WTC11 (cell line): ENCODE measurements around the gene CYB5D1. TPM values are rescaled to one million over a fixed set of nuclear protein-coding genes. Genes with fewer than 3 reads are reported as not detected.

Experiments used
- ATAC-seq: fragments of 200-7000 bp; cut with Tn5 transposase; 2 replicates; pipeline ENCODE4 v1.10.0; 2021; ENCODE audit warnings: mild to moderate bottlenecking, moderate library complexity
- CTCF ChIA-PET: fragments of 300-600 bp; sonication (Branson Sonifier 250); formaldehyde crosslinking; loops from one replicate; lab custom pipeline; 2021; ENCODE audit warnings: antibody characterized with exemption; lab: Charles Lee
- POLR2A ChIA-PET: fragments of 350-600 bp; sonication (Branson Sonifier 250); formaldehyde crosslinking; loops from one replicate; lab custom pipeline; 2021; ENCODE audit warnings: antibody characterized with exemption; lab: Charles Lee
- DNase-seq: peaks from one replicate; pipeline ENCODE4 v3.0.0; 2021; ENCODE audit warnings: low spot score
- H3K27ac Mint-ChIP-seq: 2 replicates; pipeline ENCODE4 v1.8.0; 2021; ENCODE audit warnings: mixed read lengths
- H3K27me3 Mint-ChIP-seq: 2 replicates; pipeline ENCODE4 v1.8.0; 2021; ENCODE audit warnings: low read depth, mild to moderate bottlenecking, moderate library complexity, mixed read lengths
- H3K36me3 Mint-ChIP-seq: 2 replicates; pipeline ENCODE4 v1.8.0; 2021; ENCODE audit warnings: mixed read lengths
- H3K4me1 Mint-ChIP-seq: 2 replicates; pipeline ENCODE4 v1.8.0; 2022; ENCODE audit warnings: mixed read lengths
- H3K4me3 Mint-ChIP-seq: 2 replicates; pipeline ENCODE4 v1.8.0; 2021; ENCODE audit warnings: mild to moderate bottlenecking, moderate library complexity, mixed read lengths
- H3K9me3 Mint-ChIP-seq: 2 replicates; pipeline ENCODE4 v1.8.0; 2021; ENCODE audit warnings: mixed read lengths
- AFF4 ChIP-seq: sonication (generic); formaldehyde crosslinking; IDR thresholded peaks from 2 replicates; pipeline ENCODE4 v1.8.1; 2023; ENCODE audit warnings: mild to moderate bottlenecking, missing genetic modification reagents, borderline replicate concordance
- ATF6 ChIP-seq: sonication (generic); formaldehyde crosslinking; IDR thresholded peaks from 2 replicates; pipeline ENCODE4 v1.8.1; 2023; ENCODE audit warnings: mild to moderate bottlenecking, missing genetic modification reagents
- FOXK1 ChIP-seq: sonication (generic); formaldehyde crosslinking; IDR thresholded peaks from 2 replicates; pipeline ENCODE4 v1.8.0; 2022; ENCODE audit warnings: mild to moderate bottlenecking, moderate library complexity, missing genetic modification reagents
- FOXP1 ChIP-seq: sonication (generic); formaldehyde crosslinking; IDR thresholded peaks from 2 replicates; pipeline ENCODE4 v1.8.0; 2022; ENCODE audit warnings: missing genetic modification reagents, mild to moderate bottlenecking, moderate library complexity, borderline replicate concordance
- IRF2 ChIP-seq: sonication (generic); formaldehyde crosslinking; IDR thresholded peaks from 2 replicates; pipeline ENCODE4 v1.8.0; 2022; ENCODE audit warnings: low read depth, missing genetic modification reagents, borderline replicate concordance
- JUN ChIP-seq: sonication (generic); formaldehyde crosslinking; IDR thresholded peaks from 2 replicates; pipeline ENCODE4 v1.8.0; 2023; ENCODE audit warnings: mild to moderate bottlenecking, missing genetic modification reagents
- OVOL2 ChIP-seq: fragments of 250-450 bp; sonication (Bioruptor Pico); IDR thresholded peaks from 2 replicates; pipeline ENCODE4 v1.9.0; 2021; ENCODE audit warnings: mild to moderate bottlenecking, borderline replicate concordance
- PRRX2 ChIP-seq: fragments of 250-450 bp; sonication (Bioruptor Pico); IDR thresholded peaks from 2 replicates; pipeline ENCODE4 v1.8.0; 2021; ENCODE audit warnings: mild to moderate bottlenecking
- TCF7 ChIP-seq: sonication (generic); formaldehyde crosslinking; IDR thresholded peaks from 2 replicates; pipeline ENCODE4 v1.8.0; 2022; ENCODE audit warnings: mild to moderate bottlenecking, low read depth, missing genetic modification reagents, moderate library complexity
- ZNF425 ChIP-seq: fragments of 250-450 bp; sonication (Bioruptor Pico); conservative IDR thresholded peaks from 2 replicates; pipeline ENCODE4 v1.9.0; 2021; ENCODE audit warnings: mild to moderate bottlenecking
- total RNA-seq: library from RNA; stranded (reverse); gene quantifications from 3 replicates; pipeline ENCODE4 v1.2.3, GENCODE V29; 2021
- TF ChIP-seq, protein P1 (sequence below): sonication (generic); formaldehyde crosslinking; IDR thresholded peaks from 2 replicates; pipeline ENCODE4 v1.8.0; 2022; ENCODE audit warnings: mild to moderate bottlenecking, missing genetic modification reagents
- TF ChIP-seq, protein P2 (sequence below): sonication (generic); formaldehyde crosslinking; IDR thresholded peaks from 2 replicates; pipeline ENCODE4 v1.8.1; 2022; ENCODE audit warnings: low read depth, mild to moderate bottlenecking, moderate library complexity, missing genetic modification reagents, borderline replicate concordance
- TF ChIP-seq, protein P3 (sequence below): sonication (generic); formaldehyde crosslinking; IDR thresholded peaks from 2 replicates; pipeline ENCODE4 v1.8.1; 2023; ENCODE audit warnings: mild to moderate bottlenecking, missing genetic modification reagents, moderate library complexity

Gene CYB5D1
- total RNA-seq, 1 experiment from 2014 or later, result 15.2 TPM

DNA sequence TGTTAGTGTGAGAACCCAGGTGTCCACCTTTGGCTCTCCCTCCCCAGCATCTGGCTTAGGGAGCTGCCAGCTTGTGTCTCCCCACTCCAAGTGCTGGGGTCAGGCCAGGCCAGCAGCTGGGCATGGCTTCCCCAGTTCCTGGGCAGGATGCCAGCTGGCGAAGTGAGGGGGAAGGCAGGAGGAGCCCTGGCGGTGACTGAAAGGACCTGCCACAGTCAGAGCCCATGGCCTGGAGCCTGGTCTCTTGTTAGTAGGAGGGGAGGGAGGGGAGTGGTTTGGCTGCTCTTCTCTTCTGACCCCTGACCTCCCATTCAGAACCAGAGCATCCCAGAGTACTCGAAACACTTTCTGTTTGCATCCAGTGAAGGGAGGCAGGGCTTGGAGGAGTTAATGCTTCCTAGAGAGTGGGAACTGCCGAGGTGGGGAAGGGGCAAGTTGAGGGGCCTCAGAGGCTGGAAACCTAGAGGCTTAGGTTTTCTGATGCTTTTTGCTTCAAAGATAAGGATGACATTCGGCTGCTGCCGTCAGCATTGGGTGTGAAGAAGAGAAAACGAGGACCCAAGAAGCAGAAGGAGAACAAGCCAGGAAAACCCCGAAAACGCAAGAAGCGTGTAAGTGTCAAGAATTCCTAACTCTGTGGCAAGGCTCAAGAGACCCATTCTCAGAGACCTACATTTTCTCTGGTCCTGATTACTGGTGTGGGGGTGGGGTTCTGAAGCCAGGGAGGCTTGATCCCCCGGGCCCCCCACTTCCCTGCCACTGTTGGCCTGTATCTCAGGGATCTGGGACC, 31.6 kb downstream of the CYB5D1 start:
- Mint-ChIP-seq H3K4me1 (peaks cover 8% of the 10 kb centered on the region), H3K9me3 (no peaks in the 10 kb centered on the region), H3K36me3 (peaks cover 3% of the 10 kb centered on the region; the same call in 1 of the 2 replicates), H3K4me3 (no peak overlapping the region), H3K27me3 (no peaks in the 10 kb centered on the region; the same call in 1 of the 2 replicates), H3K27ac (no peak overlapping the region)
- CTCF ChIA-PET, result interaction anchor here (1.0 to 1.5 kb wide), 2 partner anchors 32 to 157 kb away, joined by 3 to 4 read pairs; partner anchors contain the start of gene NAA38
- no peak for TF ChIP-seq TCF7 (CRISPR knock-in tag)
- no peak for TF ChIP-seq PRRX2
- TF ChIP-seq FOXK1 (CRISPR knock-in tag), result no peak
- POLR2A ChIA-PET, result no interaction called here
- DNase-seq, result peak; percentile 55
- ATAC-seq, result peak; percentile 46

GRCh38 chr17:7893187-7893880, 35.5 kb downstream of the CYB5D1 start:
- no peak overlapping the region for H3K27ac Mint-ChIP-seq
- H3K27me3 Mint-ChIP-seq, result no peaks in the 10 kb centered on the region
- ATAC-seq, result no peak
- peaks cover 19% of the 10 kb centered on the region; the same call in 1 of the 2 replicates for H3K36me3 Mint-ChIP-seq
- POLR2A ChIA-PET, result no interaction called here
- H3K4me1 Mint-ChIP-seq, result no peaks in the 10 kb centered on the region
- DNase-seq, result no peak
- no peak overlapping the region for H3K4me3 Mint-ChIP-seq
- CTCF ChIA-PET, result interaction anchor here (0.8 kb wide), 1 partner anchor 95 kb away, joined by 3 read pairs; no protein-coding TSS in a partner anchor
- no peaks in the 10 kb centered on the region for H3K9me3 Mint-ChIP-seq
- TF ChIP-seq, protein P1, sequence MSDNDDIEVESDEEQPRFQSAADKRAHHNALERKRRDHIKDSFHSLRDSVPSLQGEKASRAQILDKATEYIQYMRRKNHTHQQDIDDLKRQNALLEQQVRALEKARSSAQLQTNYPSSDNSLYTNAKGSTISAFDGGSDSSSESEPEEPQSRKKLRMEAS (CRISPR knock-in tag), result no peak

DNA sequence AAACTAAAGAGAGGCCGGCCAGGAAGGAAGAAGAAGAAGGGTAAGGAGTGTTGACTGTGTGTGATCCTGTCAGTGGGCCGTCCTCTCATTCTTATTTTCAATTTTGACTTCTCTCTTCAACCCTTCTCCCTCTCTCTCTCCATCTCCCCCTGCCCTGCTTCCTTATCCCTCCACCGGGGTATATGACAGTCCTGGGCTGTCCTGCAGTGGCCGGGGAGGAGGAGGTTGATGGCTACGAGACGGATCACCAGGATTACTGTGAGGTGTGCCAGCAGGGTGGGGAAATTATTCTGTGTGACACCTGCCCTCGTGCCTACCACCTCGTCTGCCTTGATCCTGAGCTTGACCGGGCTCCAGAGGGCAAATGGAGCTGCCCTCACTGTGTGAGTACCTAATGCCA, 36.4 kb downstream of the CYB5D1 start:
- ChIA-PET CTCF (no interaction called here), POLR2A (no interaction called here)
- H3K27me3 Mint-ChIP-seq, result no peaks in the 10 kb centered on the region
- no peak overlapping the region for H3K27ac Mint-ChIP-seq
- peaks cover 19% of the 10 kb centered on the region; the same call in 1 of the 2 replicates for H3K36me3 Mint-ChIP-seq
- H3K4me1 Mint-ChIP-seq, result no peaks in the 10 kb centered on the region
- ATAC-seq, result no peak
- H3K9me3 Mint-ChIP-seq, result no peaks in the 10 kb centered on the region
- H3K4me3 Mint-ChIP-seq, result no peak overlapping the region
- TF ChIP-seq, protein P2, sequence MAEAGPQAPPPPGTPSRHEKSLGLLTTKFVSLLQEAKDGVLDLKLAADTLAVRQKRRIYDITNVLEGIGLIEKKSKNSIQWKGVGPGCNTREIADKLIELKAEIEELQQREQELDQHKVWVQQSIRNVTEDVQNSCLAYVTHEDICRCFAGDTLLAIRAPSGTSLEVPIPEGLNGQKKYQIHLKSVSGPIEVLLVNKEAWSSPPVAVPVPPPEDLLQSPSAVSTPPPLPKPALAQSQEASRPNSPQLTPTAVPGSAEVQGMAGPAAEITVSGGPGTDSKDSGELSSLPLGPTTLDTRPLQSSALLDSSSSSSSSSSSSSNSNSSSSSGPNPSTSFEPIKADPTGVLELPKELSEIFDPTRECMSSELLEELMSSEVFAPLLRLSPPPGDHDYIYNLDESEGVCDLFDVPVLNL, result no peak
- TF ChIP-seq ZNF425 (CRISPR knock-in tag) (no peak), JUN (CRISPR knock-in tag) (no peak), FOXP1 (CRISPR knock-in tag) (no peak), ATF6 (no peak), OVOL2 (no peak), AFF4 (CRISPR knock-in tag) (no peak), IRF2 (CRISPR knock-in tag) (no peak)
- TF ChIP-seq, protein P3, sequence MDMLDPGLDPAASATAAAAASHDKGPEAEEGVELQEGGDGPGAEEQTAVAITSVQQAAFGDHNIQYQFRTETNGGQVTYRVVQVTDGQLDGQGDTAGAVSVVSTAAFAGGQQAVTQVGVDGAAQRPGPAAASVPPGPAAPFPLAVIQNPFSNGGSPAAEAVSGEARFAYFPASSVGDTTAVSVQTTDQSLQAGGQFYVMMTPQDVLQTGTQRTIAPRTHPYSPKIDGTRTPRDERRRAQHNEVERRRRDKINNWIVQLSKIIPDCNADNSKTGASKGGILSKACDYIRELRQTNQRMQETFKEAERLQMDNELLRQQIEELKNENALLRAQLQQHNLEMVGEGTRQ (CRISPR knock-in tag), result no peak
- TF ChIP-seq, protein P1 (CRISPR knock-in tag), result no peak
- TF ChIP-seq, all 79 proteins: peak for 0
- DNase-seq, result no peak
